HEK293 (cell line): ENCODE measurements around the gene PPP1R18.
A peak's percentile ranks its signal among the peaks of the same experiment; 100 is the strongest.

Experiments used
- GFI1B ChIP-seq: fragments of 450-650 bp; formaldehyde crosslinking; IDR thresholded peaks from 2 replicates; pipeline ENCODE4 v1.5.1; 2016; ENCODE audit warnings: missing biosample characterization, missing genetic modification characterization
- KLF17 ChIP-seq: fragments of 450-650 bp; formaldehyde crosslinking; IDR thresholded peaks from 2 replicates; pipeline ENCODE4 v1.5.1; 2016; ENCODE audit warnings: missing biosample characterization, missing genetic modification characterization
- PATZ1 ChIP-seq: fragments of 450-650 bp; formaldehyde crosslinking; IDR thresholded peaks from 2 replicates; pipeline ENCODE4 v1.5.1; 2016; ENCODE audit warnings: missing biosample characterization, missing genetic modification characterization
- PBX3 ChIP-seq: sonication (generic); formaldehyde crosslinking; IDR thresholded peaks from 2 replicates; pipeline ENCODE4 v1.8.1; 2022; ENCODE audit warnings: mild to moderate bottlenecking, moderate library complexity, missing genetic modification reagents
- PRDM2 ChIP-seq: fragments of 450-650 bp; formaldehyde crosslinking; IDR thresholded peaks from 2 replicates; pipeline ENCODE4 v1.5.1; 2016; ENCODE audit warnings: missing biosample characterization, missing genetic modification characterization, borderline replicate concordance
- PRDM6 ChIP-seq: fragments of 450-650 bp; formaldehyde crosslinking; IDR thresholded peaks from 2 replicates; pipeline ENCODE4 v1.5.1; 2017; ENCODE audit warnings: missing biosample characterization, missing genetic modification characterization
- ZBTB10 ChIP-seq: fragments of 450-650 bp; formaldehyde crosslinking; IDR thresholded peaks from 2 replicates; pipeline ENCODE4 v1.5.1; 2016; ENCODE audit warnings: missing biosample characterization, missing genetic modification characterization
- ZBTB17 ChIP-seq: fragments of 450-650 bp; formaldehyde crosslinking; IDR thresholded peaks from 2 replicates; pipeline ENCODE4 v1.5.1; 2016; ENCODE audit warnings: missing biosample characterization, missing genetic modification characterization
- ZBTB21 ChIP-seq: fragments of 450-650 bp; formaldehyde crosslinking; IDR thresholded peaks from 2 replicates; pipeline ENCODE4 v1.5.1; 2017; ENCODE audit warnings: missing biosample characterization, missing genetic modification characterization
- ZBTB26 ChIP-seq: fragments of 450-650 bp; formaldehyde crosslinking; optimal IDR thresholded peaks from 2 replicates; pipeline ENCODE3; 2016; ENCODE audit warnings: missing biosample characterization, mild to moderate bottlenecking, missing genetic modification characterization
- ZFP37 ChIP-seq: fragments of 450-650 bp; formaldehyde crosslinking; IDR thresholded peaks from 2 replicates; pipeline ENCODE4 v1.5.1; 2016; ENCODE audit warnings: missing biosample characterization, missing genetic modification characterization
- ZFP41 ChIP-seq: fragments of 450-650 bp; formaldehyde crosslinking; IDR thresholded peaks from 2 replicates; pipeline ENCODE4 v1.5.1; 2016; ENCODE audit warnings: missing biosample characterization, missing genetic modification characterization, borderline replicate concordance
- ZNF19 ChIP-seq: fragments of 450-650 bp; formaldehyde crosslinking; IDR thresholded peaks from 2 replicates; pipeline ENCODE4; 2016; ENCODE audit warnings: missing biosample characterization, missing genetic modification characterization, low read depth
- ZNF2 ChIP-seq: fragments of 450-650 bp; formaldehyde crosslinking; IDR thresholded peaks from 2 replicates; pipeline ENCODE4 v1.5.1; 2016; ENCODE audit warnings: missing biosample characterization, missing genetic modification characterization
- ZNF248 ChIP-seq: fragments of 450-650 bp; formaldehyde crosslinking; IDR thresholded peaks from 2 replicates; pipeline ENCODE4 v1.5.1; 2017; ENCODE audit warnings: missing biosample characterization, missing genetic modification characterization
- ZNF292 ChIP-seq: fragments of 450-650 bp; formaldehyde crosslinking; IDR thresholded peaks from 2 replicates; pipeline ENCODE4 v1.5.1; 2016; ENCODE audit warnings: low read depth, missing biosample characterization, missing genetic modification characterization, borderline replicate concordance
- ZNF394 ChIP-seq: fragments of 450-650 bp; formaldehyde crosslinking; IDR thresholded peaks from 2 replicates; pipeline ENCODE4 v1.5.1; 2016; ENCODE audit warnings: missing biosample characterization, missing genetic modification characterization, mild to moderate bottlenecking, moderate library complexity, borderline replicate concordance
- ZNF423 ChIP-seq: fragments of 450-650 bp; formaldehyde crosslinking; IDR thresholded peaks from 2 replicates; pipeline ENCODE4 v1.5.1; 2016; ENCODE audit warnings: missing biosample characterization, missing genetic modification characterization
- ZNF501 ChIP-seq: fragments of 450-650 bp; formaldehyde crosslinking; IDR thresholded peaks from 2 replicates; pipeline ENCODE4 v1.5.1; 2016; ENCODE audit warnings: missing biosample characterization, missing genetic modification characterization
- ZNF530 ChIP-seq: fragments of 450-650 bp; formaldehyde crosslinking; IDR thresholded peaks from 2 replicates; pipeline ENCODE4 v1.5.1; 2016; ENCODE audit warnings: low read depth, missing biosample characterization, missing genetic modification characterization
- ZNF585B ChIP-seq: fragments of 450-650 bp; formaldehyde crosslinking; IDR thresholded peaks from 2 replicates; pipeline ENCODE4 v1.5.1; 2016; ENCODE audit warnings: missing biosample characterization, missing genetic modification characterization
- ZNF654 ChIP-seq: fragments of 450-650 bp; formaldehyde crosslinking; IDR thresholded peaks from 2 replicates; pipeline ENCODE4 v1.5.1; 2016; ENCODE audit warnings: low read depth, missing biosample characterization, missing genetic modification characterization

Gene PPP1R18

GRCh38 chr6:30721198-30722024 lies 35.0 kb upstream of the PPP1R18 start (continued):
- TF ChIP-seq ZFP41 (tag by site-specific recombination) (no peak), KLF17 (tag by site-specific recombination) (peak; percentile 2; the same call in 1 of the 2 replicates), ZNF530 (tag by site-specific recombination) (no peak), PATZ1 (tag by site-specific recombination) (peak; percentile 94), ZNF501 (tag by site-specific recombination) (0 out of 2 replicates have a peak, but pooled peaks have one; percentile 69), ZNF248 (tag by site-specific recombination) (no peak), PRDM6 (tag by site-specific recombination) (peak; percentile 86; the same call in 1 of the 2 replicates), ZNF394 (no peak), ZNF2 (tag by site-specific recombination) (0 out of 2 replicates have a peak, but pooled peaks have one; percentile 11), ZBTB26 (tag by site-specific recombination) (peak; percentile 84), PBX3 (CRISPR knock-in tag) (peak; percentile 78; the same call in 1 of the 2 replicates), ZNF585B (tag by site-specific recombination) (no peak), ZFP37 (tag by site-specific recombination) (0 out of 2 replicates have a peak, but pooled peaks have one; percentile 16), ZBTB17 (tag by site-specific recombination) (no peak), ZNF19 (tag by site-specific recombination) (no peak), ZNF292 (tag by site-specific recombination) (no peak), GFI1B (tag by site-specific recombination) (no peak), PRDM2 (tag by site-specific recombination) (no peak; the same call in 1 of the 2 replicates), ZNF423 (tag by site-specific recombination) (no peak), ZBTB10 (tag by site-specific recombination) (0 out of 2 replicates have a peak, but pooled peaks have one; percentile 9), ZBTB21 (peak; percentile 40; the same call in 1 of the 2 replicates), ZNF654 (tag by site-specific recombination) (no peak)
